ENCODE results near the gene EIF2B2. TPM values are rescaled to one million over a fixed set of nuclear protein-coding genes. Genes with fewer than 3 reads are reported as not detected.
A peak's percentile ranks its signal among the peaks of the same experiment; 100 is the strongest.

The EIF2B2 gene
- total RNA-seq, 1 experiment from 2014 or later, result 48.3 TPM

- Histone ChIP-seq H3K4me2 (ENCODE audit: insufficient read depth, insufficient read length, low read length) (no peak overlapping the region), H3K27me3 (ENCODE audit: insufficient read depth, low read length) (no peaks in the 10 kb centered on the region), H3K4ac (ENCODE audit: low read depth, low read length) (no peak overlapping the region), H2BK15ac (ENCODE audit: low read depth, low read length) (no peak overlapping the region), H2BK120ac (ENCODE audit: low read depth, low read length, poor library complexity, severe bottlenecking) (no peak overlapping the region), H4K20me1 (ENCODE audit: control insufficient read depth, insufficient read depth, insufficient read length) (no peaks in the 10 kb centered on the region), H3K27ac (ENCODE audit: insufficient read length, low read depth, low read length) (no peak overlapping the region), H2BK5ac (ENCODE audit: insufficient read length, low read length) (no peak overlapping the region), H3T11ph (ENCODE audit: low read length) (no peak overlapping the region), H2AFZ (ENCODE audit: low read length) (no peak overlapping the region), H3K9ac (ENCODE audit: extremely low read depth, insufficient read length, low read length) (no peak overlapping the region), H3K14ac (ENCODE audit: insufficient read depth, low read length) (no peak overlapping the region), H2BK20ac (ENCODE audit: low read depth, low read length, poor library complexity, severe bottlenecking) (no peak overlapping the region), H2AK5ac (ENCODE audit: insufficient read length, low read length) (no peak overlapping the region), H4K5ac (ENCODE audit: insufficient read length, low read depth, low read length) (no peak overlapping the region), H4K91ac (ENCODE audit: insufficient read length, low read depth, low read length) (no peak overlapping the region), H3K79me1 (ENCODE audit: insufficient read depth, low read depth, low read length, poor library complexity, severe bottlenecking) (no peaks in the 10 kb centered on the region), H3K9me3 (ENCODE audit: control insufficient read depth, low read depth, low read length) (no peaks in the 10 kb centered on the region), H3K4me1 (ENCODE audit: insufficient read depth, low read length) (no peaks in the 10 kb centered on the region; the same call in 1 of the 2 replicates), H3K79me2 (ENCODE audit: insufficient read depth, low read length) (no peaks in the 10 kb centered on the region), H3K18ac (ENCODE audit: insufficient read length, low read depth, low read length) (no peak overlapping the region), H3K56ac (ENCODE audit: insufficient read length, low read depth, low read length) (no peak overlapping the region), H2BK12ac (ENCODE audit: insufficient read length, low read depth, low read length) (no peak overlapping the region), H4K8ac (replicated peaks; ENCODE audit: insufficient read length, low read depth, low read length) (no peak overlapping the region), H3K23ac (ENCODE audit: insufficient read length, low read depth, low read length) (no peak overlapping the region), H3K23me2 (ENCODE audit: insufficient read length, low read depth, low read length, poor library complexity, severe bottlenecking) (no peaks in the 10 kb centered on the region)
- H3K36me3 Mint-ChIP-seq (ENCODE audit: insufficient read depth in 1 of 3, low read depth in 3 of 3), result no peaks in the 10 kb centered on the region
- peaks cover 32 to 43% of the 10 kb centered on the region in 2 experiments for H3K4me1 Mint-ChIP-seq
- no peaks in the 10 kb centered on the region for H3K9me3 Mint-ChIP-seq
- DNase-seq, result no peak
- H3K27ac Mint-ChIP-seq, result no peak overlapping the region
- H3K4me3 Mint-ChIP-seq, result peak overlapping the region in 1 of 2 experiments; percentile 55; a peak in 1 of 5 replicates
- TF ChIP-seq CTCF (conservative IDR thresholded peaks at IDR 0.05), result no peak
- no CpG with 5 or more reads among the region's 4 CpGs for WGBS (ENCODE audit: extremely low coverage, insufficient read length, low lambda C conversion rate)
- no peaks in the 10 kb centered on the region; the same call in 1 of the 2 replicates for H3K27me3 Mint-ChIP-seq (ENCODE audit: low read depth)
Measured at GRCh38 chr14:74979029-74979428, 23.7 kb upstream of the EIF2B2 start.

Measured in H9 (cell line).